IMR-90 (cell line): ENCODE measurements around the gene ADAMTS13. TPM values are rescaled to one million over a fixed set of nuclear protein-coding genes. Genes with fewer than 3 reads are reported as not detected.

ENCODE experiments used
- ATAC-seq: fragments of 200-7000 bp; cut with Tn5 transposase; 2 replicates; pipeline ENCODE4 v1.9.1; 2020; ENCODE audit warnings: low read depth, mild to moderate bottlenecking, moderate library complexity
- BruUV-seq: library from RNA; stranded (reverse); fragments of 400-500 nt; replicated peaks from 2 replicates; lab custom pipeline; 2021; lab: Mats Ljungman, UMichigan
- CTCF ChIA-PET: fragments of 300-600 bp; formaldehyde crosslinking; extraction: SDS; loops from one replicate; lab custom pipeline; 2021; ENCODE audit warnings: antibody characterized with exemption; lab: Yijun Ruan, JAX
- POLR2A ChIA-PET: fragments of 300-600 bp; sonication (Branson Sonifier 250); formaldehyde crosslinking; loops from one replicate; lab custom pipeline; 2022; ENCODE audit warnings: antibody characterized with exemption; ENCODE audit not compliant: unreplicated experiment; lab: Charles Lee
- DNase-seq: peaks from one replicate; pipeline ENCODE4 v3.0.0; 2013
- H2AFZ ChIP-seq: replicated peaks from 2 replicates; pipeline ENCODE3; 2013; ENCODE audit warnings: low read length, mild to moderate bottlenecking; ENCODE audit not compliant: poor library complexity
- H2AK5ac ChIP-seq: 2 replicates; pipeline ENCODE4 v1.6.1; 2013; ENCODE audit warnings: low read depth, low read length, inconsistent platforms
- H2AK9ac ChIP-seq: replicated peaks from 2 replicates; pipeline ENCODE3; 2013; ENCODE audit warnings: mild to moderate bottlenecking, low read depth, low read length, moderate library complexity; ENCODE audit not compliant: poor library complexity
- H2BK120ac ChIP-seq: 2 replicates; pipeline ENCODE4 v1.6.1; 2013; ENCODE audit warnings: low read depth, low read length, inconsistent platforms
- H2BK15ac ChIP-seq: 3 replicates; pipeline ENCODE4 v1.6.1; 2013; ENCODE audit warnings: low read depth, low read length, inconsistent platforms
- H2BK20ac ChIP-seq: 2 replicates; pipeline ENCODE4 v1.6.1; 2013; ENCODE audit warnings: low read depth, mild to moderate bottlenecking, inconsistent platforms, low read length, moderate library complexity
- H2BK5ac ChIP-seq: 2 replicates; pipeline ENCODE4 v1.6.1; 2013; ENCODE audit warnings: mild to moderate bottlenecking, low read depth, low read length, inconsistent platforms; ENCODE audit not compliant: poor library complexity, severe bottlenecking
- H3K14ac ChIP-seq: replicated peaks from 2 replicates; pipeline ENCODE4 v1.6.1; 2013; ENCODE audit warnings: low read depth, low read length, inconsistent platforms
- H3K18ac ChIP-seq: 2 replicates; pipeline ENCODE4 v1.6.1; 2013; ENCODE audit warnings: low read depth, low read length, control low read depth
- H3K23ac ChIP-seq: 2 replicates; pipeline ENCODE4 v1.6.1; 2013; ENCODE audit warnings: low read depth, low read length, inconsistent platforms
- H3K27ac ChIP-seq: 2 replicates; pipeline ENCODE4 v1.5.1; 2013; ENCODE audit warnings: mild to moderate bottlenecking, control low read depth, low read length; ENCODE audit not compliant: insufficient read depth
- H3K27me3 ChIP-seq: 2 replicates; pipeline ENCODE4 v1.6.1; 2013; ENCODE audit warnings: low read length; ENCODE audit not compliant: control insufficient read depth, insufficient read depth
- H3K36me3 ChIP-seq: 2 replicates; pipeline ENCODE4 v1.6.1; 2013; ENCODE audit warnings: low read length, mixed read lengths; ENCODE audit not compliant: control insufficient read depth, insufficient read depth
- H3K4ac ChIP-seq: 2 replicates; pipeline ENCODE4 v1.6.1; 2013; ENCODE audit warnings: low read depth, low read length, inconsistent platforms
- H3K4me1 ChIP-seq: 2 replicates; pipeline ENCODE4 v1.6.1; 2013; ENCODE audit warnings: low read length, mixed read lengths; ENCODE audit not compliant: control insufficient read depth, insufficient read depth
- H3K4me2 ChIP-seq: 2 replicates; pipeline ENCODE4 v1.6.1; 2013; ENCODE audit warnings: low read depth, mild to moderate bottlenecking, control low read depth, low read length, moderate library complexity
- H3K4me3 ChIP-seq: 2 replicates; pipeline ENCODE4 v1.5.1; 2013; ENCODE audit warnings: low read depth, mild to moderate bottlenecking, control low read depth, low read length, moderate library complexity; ENCODE audit not compliant: insufficient read depth
- H3K56ac ChIP-seq: 2 replicates; pipeline ENCODE4 v1.6.1; 2013; ENCODE audit warnings: low read length, inconsistent platforms; ENCODE audit not compliant: insufficient read depth; ENCODE audit errors: extremely low read depth
- H3K79me1 ChIP-seq, 2 experiments: 2 replicates each; pipeline ENCODE4 v1.6.1; 2013; ENCODE audit warnings: low read length in 2 of 2, inconsistent platforms in 1 of 2, low read depth in 1 of 2
- H3K9ac ChIP-seq: 2 replicates; pipeline ENCODE4 v1.6.1; 2013; ENCODE audit warnings: low read depth, low read length, control low read depth
- H3K9me1 ChIP-seq: 2 replicates; pipeline ENCODE4 v1.6.1; 2013; ENCODE audit warnings: low read length, inconsistent platforms; ENCODE audit not compliant: insufficient read depth
- H3K9me3 ChIP-seq: 2 replicates; pipeline ENCODE4 v1.6.1; 2013; ENCODE audit warnings: low read length; ENCODE audit not compliant: control insufficient read depth, insufficient read depth
- H4K20me1 ChIP-seq: 2 replicates; pipeline ENCODE4 v1.6.1; 2013; ENCODE audit warnings: low read length, inconsistent platforms; ENCODE audit not compliant: insufficient read depth
- H4K5ac ChIP-seq: 2 replicates; pipeline ENCODE4 v1.6.1; 2013; ENCODE audit warnings: mild to moderate bottlenecking, low read depth, low read length, control low read depth
- H4K8ac ChIP-seq, 2 experiments: 2 replicates each; pipeline ENCODE4 v1.6.1; 2013; ENCODE audit warnings: low read depth in 2 of 2, low read length in 2 of 2, control low read depth in 1 of 2, inconsistent platforms in 1 of 2
- H4K91ac ChIP-seq: 2 replicates; pipeline ENCODE4 v1.6.1; 2013; ENCODE audit warnings: low read depth, low read length, inconsistent platforms; ENCODE audit not compliant: insufficient read depth
- SMC3 ChIP-seq: fragments of 150-350 bp; IDR thresholded peaks from 2 replicates; pipeline ENCODE4 v1.6.1; 2016; ENCODE audit warnings: low read depth, mild to moderate bottlenecking, antibody characterized with exemption, low read length, moderate library complexity
- WGBS, 2 experiments: methylation state at CpG; one replicate each; pipeline versions ENCODE4 v1.1.5 to v1.1.7; 2013; ENCODE audit warnings: missing lambda C conversion rate in 2 of 2; ENCODE audit not compliant: insufficient read length in 1 of 2; ENCODE audit errors: extremely low coverage in 2 of 2; 5-methylcytosine and 5-hydroxymethylcytosine counted together
- dilution Hi-C: fragments of 300-500 bp; cut with HindIII; formaldehyde crosslinking; loops from one replicate; pipeline ENCODE4 v1.14.3; 2018; ENCODE audit warnings: low sequenced_read_pairs; ENCODE audit not compliant: unreplicated experiment
- in situ Hi-C: fragments of 300-500 bp; cut with MboI; formaldehyde crosslinking; loops from 3 replicates; pipeline ENCODE4 v1.14.3; 2019; ENCODE audit warnings: low sequenced_read_pairs, inconsistent platforms, mixed read lengths
- intact Hi-C: fragments of 100-400 bp; cut with micrococcal nuclease; formaldehyde crosslinking; loops from 2 replicates; pipeline ENCODE4 v1.10.0; 2022
- polyA plus RNA-seq, 3 experiments: library from polyadenylated mRNA; depleted of rRNA; stranded (reverse); fragments of >200 nt; gene quantifications; 2 replicates each; pipeline ENCODE4 v1.2.3, GENCODE V29; 2012; ENCODE audit warnings: low replicate concordance in 1 of 3
- total RNA-seq: library from RNA; depleted of rRNA; stranded (reverse); fragments of >200 nt; gene quantifications from 2 replicates; pipeline ENCODE4 v1.2.3, GENCODE V29; 2012

Gene ADAMTS13
- total and polyA plus RNA-seq, 2 of the 4 experiments (the other 2 are of a cell fraction) = 0.18 to 2.8 TPM

DNA sequence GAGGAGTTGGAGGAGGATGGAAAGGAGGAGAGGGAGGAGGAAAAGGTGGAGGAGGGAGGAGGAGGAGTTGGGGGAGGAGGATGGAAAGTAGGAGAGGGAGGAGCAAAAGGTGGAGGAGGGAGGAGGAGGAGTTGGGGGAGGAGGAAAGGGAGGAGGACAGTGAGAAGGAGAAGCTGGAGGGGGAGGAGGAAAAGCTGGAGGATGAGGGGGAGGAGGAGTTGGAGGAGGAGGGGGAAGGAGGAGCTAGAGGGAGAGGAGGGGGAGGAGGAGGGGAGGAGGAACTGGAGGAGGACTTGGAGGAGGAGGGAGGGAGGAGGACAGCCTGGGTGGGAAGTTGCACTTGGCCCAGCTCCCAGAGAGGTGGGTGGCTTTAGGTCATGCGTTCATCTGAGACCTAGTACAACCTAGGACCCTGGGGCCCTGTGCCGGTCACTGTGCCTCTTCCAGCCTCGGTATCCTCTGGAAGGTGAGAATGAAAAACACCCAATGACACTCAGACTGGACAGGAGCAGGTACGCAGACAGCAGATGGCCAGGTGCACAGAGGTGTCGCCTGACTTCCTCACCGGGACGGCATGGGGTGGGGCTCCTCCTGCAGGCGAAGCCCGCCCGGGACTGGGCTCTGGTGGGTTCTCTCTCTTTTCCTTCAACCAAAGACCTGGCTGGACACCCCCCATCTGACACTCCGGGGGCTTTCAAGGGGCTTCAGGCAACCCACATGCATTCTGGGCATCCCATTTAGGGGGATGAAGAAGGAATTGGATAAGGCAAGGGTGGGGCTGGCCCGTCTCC is 68.9 kb downstream of the ADAMTS13 start:
- 0 out of 2 replicates have a peak, but pooled peaks cover 5% of the 10 kb centered on the region for H4K20me1 ChIP-seq
- H3K9ac ChIP-seq = no peak overlapping the region
- DNase-seq = no peak

More for the DNA sequence above, 68.9 kb downstream of the ADAMTS13 start:
- H3K27ac ChIP-seq = no peak overlapping the region
- intact Hi-C loops (no loop called here), dilution Hi-C loops (no loop called here), in situ Hi-C loops (loop anchor here (25.0 kb wide), 1 partner anchor 454 kb away; the partner anchor contains the start of gene GTF3C5)
- no peak for TF ChIP-seq SMC3
- no peaks in the 10 kb centered on the region for H3K9me3 ChIP-seq
- H4K5ac ChIP-seq = no peak overlapping the region
- no peak overlapping the region for H2AFZ ChIP-seq
- no peak overlapping the region for H2BK120ac ChIP-seq
- H3K18ac ChIP-seq = no peak overlapping the region
- 92% methylated on average over 3 of the region's 12 CpGs; no CpG with 5 or more reads in 1 of the 2 experiments for WGBS, 2 experiments
- no peak overlapping the region for H4K91ac ChIP-seq
- H3K56ac ChIP-seq = no peak overlapping the region
- no peak overlapping the region for H2BK20ac ChIP-seq
- H4K8ac ChIP-seq = no peak overlapping the region
- H3K79me1 ChIP-seq = no peaks in the 10 kb centered on the region
- H3K4me1 ChIP-seq = peaks cover 4% of the 10 kb centered on the region; the same call in 1 of the 2 replicates
- no peak overlapping the region for H3K14ac ChIP-seq
- no peak overlapping the region for H3K23ac ChIP-seq
- H3K27me3 ChIP-seq = peaks cover 32% of the 10 kb centered on the region; the same call in 1 of the 2 replicates
- BruUV-seq = no TSS peak
- H3K9me1 ChIP-seq = peaks cover 5% of the 10 kb centered on the region; the same call in 1 of the 2 replicates
- no peak overlapping the region for H2BK15ac ChIP-seq
- no peak overlapping the region for H3K4me2 ChIP-seq
- ChIA-PET CTCF (no interaction called here), POLR2A (no interaction called here)
- no peak overlapping the region for H2AK5ac ChIP-seq
- H3K4ac ChIP-seq = no peak overlapping the region
- H2BK5ac ChIP-seq = no peak overlapping the region
- no peak overlapping the region for H2AK9ac ChIP-seq
- H3K4me3 ChIP-seq = no peak overlapping the region
- no peak for ATAC-seq
- H3K36me3 ChIP-seq = no peaks in the 10 kb centered on the region
